ENCODE results near the gene CAB39. TPM values are rescaled to one million over a fixed set of nuclear protein-coding genes. Genes with fewer than 3 reads are reported as not detected.
A peak's percentile ranks its signal among the peaks of the same experiment; 100 is the strongest.

The CAB39 gene
- total RNA-seq, 1 donor from 2014 or later: 78.9 TPM

DNA sequence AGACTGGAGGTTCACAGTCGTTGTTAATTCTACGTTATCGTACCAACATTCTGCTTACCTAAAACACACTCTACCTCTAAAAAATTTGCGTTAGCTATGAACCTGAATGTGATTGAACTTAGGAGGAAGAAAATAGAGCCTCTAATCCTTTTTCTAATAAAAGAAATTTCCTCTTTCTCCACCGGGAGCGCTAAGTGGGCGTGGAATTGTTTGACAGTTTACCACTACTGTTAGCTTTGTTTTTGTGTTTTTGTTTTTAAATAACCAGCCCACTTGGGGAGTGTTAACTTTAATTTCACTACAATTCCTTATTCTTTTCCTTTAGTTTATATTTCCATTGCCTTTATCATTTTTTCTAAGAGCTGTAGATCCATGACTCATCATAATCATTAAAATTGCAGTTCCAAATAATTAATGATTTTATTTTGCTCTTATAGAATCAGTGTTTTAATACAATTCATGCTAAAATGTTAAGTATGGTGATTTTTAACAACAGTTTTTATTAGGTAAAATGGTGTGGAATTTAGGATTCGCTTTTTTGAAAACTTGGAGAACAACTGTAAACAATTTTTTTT is 97.1 kb downstream of the CAB39 start:
- intact Hi-C loops (cut with DNase I): loop anchor here (10.0 kb wide), 1 partner anchor 95 kb away; the partner anchor contains the start of gene CAB39
- no peak for ATAC-seq
- H3K36me3 ChIP-seq: peaks cover 48% of the 10 kb centered on the region

DNA sequence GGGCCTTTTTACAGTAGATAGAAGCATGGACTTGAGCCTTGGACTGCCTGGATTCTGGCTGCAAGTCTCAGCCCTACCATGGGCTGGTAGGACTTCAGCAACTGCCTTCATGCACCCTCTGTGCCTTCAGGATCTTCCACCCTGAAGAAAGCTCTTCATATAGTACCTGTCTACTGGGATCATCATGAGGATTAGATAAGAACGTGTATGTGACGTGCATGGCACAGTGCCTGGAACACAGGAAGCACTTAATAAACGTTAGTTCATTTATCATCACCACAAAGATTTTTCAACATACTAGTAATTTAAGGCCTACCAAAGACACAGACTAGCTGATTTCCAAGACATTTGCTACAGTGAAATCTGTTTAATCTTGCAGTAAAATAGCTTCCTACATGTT is 98.9 kb downstream of the CAB39 start:
- TF ChIP-seq, protein P1, sequence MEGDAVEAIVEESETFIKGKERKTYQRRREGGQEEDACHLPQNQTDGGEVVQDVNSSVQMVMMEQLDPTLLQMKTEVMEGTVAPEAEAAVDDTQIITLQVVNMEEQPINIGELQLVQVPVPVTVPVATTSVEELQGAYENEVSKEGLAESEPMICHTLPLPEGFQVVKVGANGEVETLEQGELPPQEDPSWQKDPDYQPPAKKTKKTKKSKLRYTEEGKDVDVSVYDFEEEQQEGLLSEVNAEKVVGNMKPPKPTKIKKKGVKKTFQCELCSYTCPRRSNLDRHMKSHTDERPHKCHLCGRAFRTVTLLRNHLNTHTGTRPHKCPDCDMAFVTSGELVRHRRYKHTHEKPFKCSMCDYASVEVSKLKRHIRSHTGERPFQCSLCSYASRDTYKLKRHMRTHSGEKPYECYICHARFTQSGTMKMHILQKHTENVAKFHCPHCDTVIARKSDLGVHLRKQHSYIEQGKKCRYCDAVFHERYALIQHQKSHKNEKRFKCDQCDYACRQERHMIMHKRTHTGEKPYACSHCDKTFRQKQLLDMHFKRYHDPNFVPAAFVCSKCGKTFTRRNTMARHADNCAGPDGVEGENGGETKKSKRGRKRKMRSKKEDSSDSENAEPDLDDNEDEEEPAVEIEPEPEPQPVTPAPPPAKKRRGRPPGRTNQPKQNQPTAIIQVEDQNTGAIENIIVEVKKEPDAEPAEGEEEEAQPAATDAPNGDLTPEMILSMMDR (IDR thresholded peaks at IDR 0.05): no peak
- no peak for DNase-seq
- intact Hi-C loops (cut with DNase I): no loop called here
- H3K27ac ChIP-seq: no peak overlapping the region
- no peaks in the 10 kb centered on the region for H3K9me3 ChIP-seq
- no peaks in the 10 kb centered on the region for H3K27me3 ChIP-seq
- H3K4me3 ChIP-seq: no peak overlapping the region
- ATAC-seq: no peak
- H3K4me1 ChIP-seq: no peaks in the 10 kb centered on the region
- H3K36me3 ChIP-seq: peaks cover 58% of the 10 kb centered on the region

More for the DNA sequence above, 97.1 kb downstream of the CAB39 start:
- H3K4me3 ChIP-seq: no peak overlapping the region
- DNase-seq: no peak
- no peaks in the 10 kb centered on the region for H3K4me1 ChIP-seq
- no peak overlapping the region for H3K27ac ChIP-seq
- no peaks in the 10 kb centered on the region for H3K27me3 ChIP-seq
- no peaks in the 10 kb centered on the region for H3K9me3 ChIP-seq
- TF ChIP-seq, protein P1 (IDR thresholded peaks at IDR 0.05): no peak

DNA sequence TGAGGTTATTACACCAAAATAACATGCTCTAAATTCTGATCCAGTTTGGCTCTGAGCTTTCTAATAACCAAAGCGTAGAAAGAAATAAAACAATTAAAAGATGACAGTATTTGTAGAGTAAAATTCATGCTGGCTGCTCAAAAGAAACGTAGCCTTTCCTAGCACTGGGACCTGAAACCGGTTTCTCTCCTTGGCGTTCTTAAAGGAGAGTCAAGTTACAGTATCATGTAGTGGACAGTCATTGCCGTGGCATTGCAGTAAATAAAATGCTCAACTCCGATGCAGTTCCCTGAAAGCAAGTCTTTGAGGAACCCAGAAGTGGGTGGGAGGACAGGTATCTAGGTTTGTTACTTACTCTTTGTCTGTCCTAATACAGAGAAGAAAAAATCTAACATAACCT is 99.4 kb downstream of the CAB39 start:
- no peak overlapping the region for H3K4me3 ChIP-seq
- ATAC-seq: no peak
- H3K27me3 ChIP-seq: no peaks in the 10 kb centered on the region
- no peaks in the 10 kb centered on the region for H3K4me1 ChIP-seq
- TF ChIP-seq, protein P1 (IDR thresholded peaks at IDR 0.05): no peak
- no peak for DNase-seq
- peaks cover 64% of the 10 kb centered on the region for H3K36me3 ChIP-seq
- intact Hi-C loops (cut with DNase I): no loop called here
- H3K9me3 ChIP-seq: no peaks in the 10 kb centered on the region
- no peak overlapping the region for H3K27ac ChIP-seq

DNA sequence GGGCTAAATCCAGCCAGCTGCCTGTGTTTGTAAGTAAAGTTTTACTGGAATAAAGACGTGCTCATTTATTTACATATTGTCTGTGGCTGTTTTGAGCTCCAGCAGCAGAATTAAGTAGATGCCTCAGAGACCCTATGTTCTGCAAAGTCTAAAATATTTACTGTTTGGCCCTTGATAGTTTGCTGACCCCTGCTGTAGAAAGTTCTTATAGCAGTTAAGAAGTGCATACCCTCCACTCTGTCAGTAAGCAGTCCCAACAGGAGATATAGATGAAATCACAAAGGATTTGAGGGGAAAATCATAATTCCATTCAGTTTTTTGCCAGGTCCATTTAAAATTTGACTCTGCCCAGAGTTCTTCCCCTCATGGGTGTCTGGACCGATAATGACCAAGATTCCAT is 102.0 kb downstream of the CAB39 start:
- no peaks in the 10 kb centered on the region for H3K27me3 ChIP-seq
- no peaks in the 10 kb centered on the region for H3K9me3 ChIP-seq
- peak; percentile 45 for ATAC-seq
- no peak for DNase-seq
- intact Hi-C loops (cut with DNase I): no loop called here
- no peak overlapping the region for H3K27ac ChIP-seq
- peaks cover 88% of the 10 kb centered on the region for H3K36me3 ChIP-seq
- no peak overlapping the region for H3K4me3 ChIP-seq
- TF ChIP-seq, protein P1 (IDR thresholded peaks at IDR 0.05): no peak
- H3K4me1 ChIP-seq: no peaks in the 10 kb centered on the region

DNA sequence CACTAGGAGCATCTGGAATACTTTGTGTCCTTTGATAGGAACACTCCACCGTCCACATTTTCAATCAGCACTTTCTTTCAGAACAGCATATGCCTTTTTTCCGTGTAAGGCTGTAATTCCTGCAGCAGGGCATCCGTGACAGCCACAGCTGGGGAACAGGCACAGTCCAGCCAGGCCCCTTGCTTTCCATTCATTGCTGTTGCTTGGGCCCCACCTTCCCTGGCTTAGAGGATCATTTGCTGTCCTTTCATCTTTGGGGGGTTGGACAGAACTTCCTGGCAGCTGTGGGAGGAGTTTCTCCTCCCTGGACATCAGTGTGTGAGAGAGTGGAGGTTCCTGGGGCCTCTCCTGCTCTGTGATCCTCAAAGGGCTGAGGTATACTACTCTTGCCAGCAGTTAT is 102.4 kb downstream of the CAB39 start:
- H3K36me3 ChIP-seq: peaks cover 90% of the 10 kb centered on the region
- no peaks in the 10 kb centered on the region for H3K9me3 ChIP-seq
- TF ChIP-seq, protein P1 (IDR thresholded peaks at IDR 0.05): no peak
- H3K4me1 ChIP-seq: no peaks in the 10 kb centered on the region
- DNase-seq: no peak
- H3K27ac ChIP-seq: no peak overlapping the region
- intact Hi-C loops (cut with DNase I): no loop called here
- no peak for ATAC-seq
- no peak overlapping the region for H3K4me3 ChIP-seq
- no peaks in the 10 kb centered on the region for H3K27me3 ChIP-seq

DNA sequence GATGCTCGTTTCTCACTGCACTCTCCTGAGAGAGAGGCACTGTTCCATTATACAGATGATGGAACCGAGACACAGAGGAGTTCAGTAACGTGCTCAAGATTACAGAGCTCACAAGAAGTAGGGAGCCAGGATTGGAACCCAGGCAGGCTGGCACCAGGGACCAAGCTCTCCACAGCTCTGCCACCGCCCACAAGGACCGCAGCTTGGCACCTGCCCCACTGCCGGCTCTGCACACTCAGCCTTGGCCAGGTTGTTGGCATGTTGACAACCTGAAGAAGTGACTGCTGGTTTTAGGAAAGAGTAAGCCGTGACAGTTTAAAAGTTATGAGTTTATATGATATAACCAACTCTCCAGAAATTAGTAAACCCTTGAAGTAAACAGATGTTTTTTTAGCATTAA is 104.1 kb downstream of the CAB39 start:
- Histone ChIP-seq H3K27ac (no peak overlapping the region), H3K4me1 (no peaks in the 10 kb centered on the region), H3K4me3 (no peak overlapping the region), H3K9me3 (no peaks in the 10 kb centered on the region), H3K36me3 (peaks cover 73% of the 10 kb centered on the region), H3K27me3 (no peaks in the 10 kb centered on the region)
- TF ChIP-seq, protein P1 (IDR thresholded peaks at IDR 0.05): no peak
- no peak for DNase-seq
- ATAC-seq: peak; percentile 61
- intact Hi-C loops (cut with DNase I): no loop called here

Measured in upper lobe of right lung (tissue), 1 donor.